GM12873 (cell line): Measurements from ENCODE around the gene RPL18A.

Experiments
- TF ChIP-seq, protein P1 (sequence below): IDR thresholded peaks from 2 replicates; pipeline ENCODE4 v1.5.1; 2012; ENCODE audit warnings: low read depth, mild to moderate bottlenecking, moderate library complexity, low read length, control low read depth; ENCODE audit not compliant: insufficient read depth; ENCODE audit errors: missing control alignments

RPL18A gene

DNA sequence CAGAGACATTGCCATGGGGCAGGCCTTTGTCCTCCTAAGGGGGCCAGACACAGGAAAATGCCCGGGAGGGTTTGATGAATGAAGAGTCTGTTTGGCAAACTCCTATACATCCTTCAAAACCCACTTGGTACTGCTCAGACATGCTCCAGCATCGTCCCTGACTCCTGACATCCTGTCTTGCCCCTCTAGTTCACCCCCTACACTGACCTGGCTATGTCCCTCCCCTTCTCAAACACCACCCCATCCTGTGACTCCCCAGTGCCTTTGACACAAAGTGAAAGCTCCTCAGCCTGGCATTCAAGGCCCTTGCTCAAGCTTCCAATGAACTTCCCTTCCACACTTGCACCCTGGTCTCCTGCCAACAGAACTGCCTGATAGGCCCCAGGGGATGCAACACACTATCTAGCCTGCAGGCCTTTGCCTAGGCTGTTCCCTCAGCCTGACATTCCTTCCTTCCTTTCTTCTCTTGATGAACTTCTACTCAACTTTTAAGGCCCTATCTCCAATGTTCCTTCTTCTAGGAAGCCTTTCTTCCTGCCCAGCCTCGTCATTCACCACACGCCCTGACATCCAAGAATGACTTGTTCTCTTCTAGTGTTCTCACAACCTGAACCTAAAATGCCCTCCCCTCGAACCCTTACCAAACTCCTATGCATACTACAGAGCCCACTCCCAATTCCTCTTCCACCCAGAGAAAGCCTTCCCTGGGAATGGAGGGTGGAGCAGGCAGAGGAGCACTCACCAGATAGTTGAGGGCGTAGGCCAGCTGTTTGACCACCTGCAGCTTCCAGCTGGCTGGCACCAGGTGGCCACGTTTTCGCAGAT is 24.3 kb upstream of the RPL18A start:
- TF ChIP-seq, protein P1, sequence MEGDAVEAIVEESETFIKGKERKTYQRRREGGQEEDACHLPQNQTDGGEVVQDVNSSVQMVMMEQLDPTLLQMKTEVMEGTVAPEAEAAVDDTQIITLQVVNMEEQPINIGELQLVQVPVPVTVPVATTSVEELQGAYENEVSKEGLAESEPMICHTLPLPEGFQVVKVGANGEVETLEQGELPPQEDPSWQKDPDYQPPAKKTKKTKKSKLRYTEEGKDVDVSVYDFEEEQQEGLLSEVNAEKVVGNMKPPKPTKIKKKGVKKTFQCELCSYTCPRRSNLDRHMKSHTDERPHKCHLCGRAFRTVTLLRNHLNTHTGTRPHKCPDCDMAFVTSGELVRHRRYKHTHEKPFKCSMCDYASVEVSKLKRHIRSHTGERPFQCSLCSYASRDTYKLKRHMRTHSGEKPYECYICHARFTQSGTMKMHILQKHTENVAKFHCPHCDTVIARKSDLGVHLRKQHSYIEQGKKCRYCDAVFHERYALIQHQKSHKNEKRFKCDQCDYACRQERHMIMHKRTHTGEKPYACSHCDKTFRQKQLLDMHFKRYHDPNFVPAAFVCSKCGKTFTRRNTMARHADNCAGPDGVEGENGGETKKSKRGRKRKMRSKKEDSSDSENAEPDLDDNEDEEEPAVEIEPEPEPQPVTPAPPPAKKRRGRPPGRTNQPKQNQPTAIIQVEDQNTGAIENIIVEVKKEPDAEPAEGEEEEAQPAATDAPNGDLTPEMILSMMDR: no peak

DNA sequence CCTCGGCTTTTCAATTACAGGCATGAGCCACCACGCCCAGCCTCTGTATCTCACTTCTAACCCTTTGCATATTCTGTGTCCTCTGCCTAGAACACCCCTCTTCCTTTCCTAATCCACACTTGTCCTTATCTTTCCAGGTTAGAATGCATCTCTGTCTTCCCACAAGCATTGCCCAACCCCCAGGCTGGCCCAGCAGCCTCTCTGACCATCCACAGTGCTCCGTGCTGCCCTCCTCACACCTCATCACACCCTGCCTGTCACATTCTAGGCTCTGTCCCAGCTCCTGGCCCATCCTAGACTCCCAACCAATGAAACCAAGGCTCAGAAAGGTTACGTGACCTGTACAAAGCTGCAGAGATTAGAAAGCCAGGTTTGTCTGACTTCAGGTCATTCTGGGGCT is 23.2 kb upstream of the RPL18A start:
- TF ChIP-seq, protein P1: no peak

DNA sequence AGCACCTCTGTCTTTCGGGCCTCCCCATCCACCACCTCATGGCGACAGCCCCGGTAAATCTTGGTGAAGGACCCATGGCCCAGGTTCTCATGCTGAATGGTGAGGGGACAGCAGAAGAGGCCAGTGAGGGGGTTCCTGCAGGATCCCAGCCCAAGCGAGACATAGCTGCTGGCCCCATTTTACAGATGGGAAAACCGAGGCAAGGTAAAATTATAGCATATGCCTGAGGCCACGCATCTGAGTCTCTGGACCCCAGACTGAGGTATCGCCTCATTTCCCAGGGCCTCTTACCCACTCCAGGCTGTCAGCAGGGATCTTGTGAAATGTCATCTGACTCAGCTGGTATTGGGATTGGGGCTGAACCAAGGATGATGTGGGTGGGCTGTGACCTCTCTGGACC is 21.7 kb upstream of the RPL18A start:
- TF ChIP-seq, protein P1: no peak

DNA sequence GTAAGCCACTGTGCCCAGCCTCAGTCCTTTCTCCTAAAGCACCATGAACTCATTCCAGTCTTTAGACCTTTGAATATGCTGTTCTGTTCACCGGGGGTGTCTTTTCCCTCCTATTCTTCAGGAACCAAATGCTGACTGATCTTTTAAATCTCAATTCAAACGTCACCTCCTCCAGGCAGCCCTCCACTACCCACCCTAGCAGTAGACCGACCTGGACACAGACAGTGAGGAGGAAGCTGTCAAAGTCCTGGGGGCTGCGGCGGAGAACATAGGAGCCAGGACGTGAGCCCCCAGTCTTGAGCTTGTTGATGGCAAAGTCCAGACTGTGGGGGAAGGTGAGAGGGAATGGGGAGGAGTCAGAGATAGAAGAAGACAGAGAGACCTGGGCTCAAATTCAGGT is 19.7 kb upstream of the RPL18A start:
- TF ChIP-seq, protein P1: no peak

DNA sequence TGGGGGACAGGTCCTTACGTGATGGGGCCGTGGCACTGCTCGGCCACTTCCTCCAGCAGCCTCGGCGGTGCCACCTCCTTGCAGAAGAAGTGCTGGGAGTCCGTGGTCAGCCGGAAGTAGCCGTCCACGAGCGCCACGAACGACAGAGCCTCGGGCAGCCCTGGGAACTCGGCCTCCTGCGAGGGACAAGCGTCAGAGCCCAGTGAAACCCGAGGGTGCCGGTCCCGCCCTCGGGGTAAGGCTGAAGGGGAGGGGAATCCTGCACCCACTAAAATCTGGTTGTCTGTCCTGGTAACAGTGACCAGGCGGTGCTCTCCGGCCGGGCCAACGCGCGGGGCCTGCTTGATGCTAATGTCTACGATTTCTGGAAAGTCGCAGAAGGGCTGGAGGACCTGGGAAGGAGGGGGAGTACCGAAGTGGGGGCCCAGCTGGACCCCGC is 18.3 kb upstream of the RPL18A start:
- TF ChIP-seq, protein P1: no peak

DNA sequence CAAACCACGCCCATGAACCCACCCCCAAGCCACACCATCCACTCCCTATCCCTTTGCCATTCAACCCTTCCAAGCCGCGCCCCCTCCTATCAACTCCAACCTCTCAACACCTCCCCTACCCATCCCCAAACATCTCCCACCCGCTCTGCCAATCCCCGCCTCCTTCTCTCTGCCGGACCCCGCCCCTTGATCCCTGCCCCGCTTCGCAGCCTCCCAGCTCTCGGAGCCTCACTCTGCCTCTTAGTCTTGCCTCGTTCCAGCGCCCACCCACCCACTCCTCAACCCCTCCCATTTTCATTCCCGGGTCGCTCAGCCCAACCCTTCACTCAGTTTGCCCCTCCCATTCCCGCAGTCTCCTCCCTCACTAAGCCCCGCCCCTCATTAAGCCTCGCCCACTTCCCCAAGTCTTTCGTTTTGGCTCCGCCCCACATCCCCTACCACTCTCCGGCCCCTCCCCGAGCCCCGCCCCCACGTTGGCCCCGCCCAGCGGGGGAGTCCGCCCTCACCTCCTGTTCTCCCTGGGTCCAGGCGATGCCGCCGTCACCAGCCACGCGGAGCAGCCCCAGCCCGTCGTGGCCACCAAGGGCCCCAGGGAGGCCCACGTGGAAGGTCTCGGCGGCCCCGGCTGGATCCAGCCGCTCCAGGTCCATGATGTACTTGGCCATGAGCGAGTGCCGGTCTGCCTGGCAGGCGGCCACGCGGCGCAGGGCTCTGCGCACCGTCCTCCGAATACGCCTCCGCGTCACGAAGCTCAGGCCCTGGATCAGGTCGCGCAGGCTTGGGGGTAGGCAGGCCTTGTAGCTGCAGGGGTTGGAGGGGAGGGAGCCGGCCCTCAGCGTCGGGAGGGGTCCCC is 17.7 kb upstream of the RPL18A start:
- TF ChIP-seq, protein P1: no peak

DNA sequence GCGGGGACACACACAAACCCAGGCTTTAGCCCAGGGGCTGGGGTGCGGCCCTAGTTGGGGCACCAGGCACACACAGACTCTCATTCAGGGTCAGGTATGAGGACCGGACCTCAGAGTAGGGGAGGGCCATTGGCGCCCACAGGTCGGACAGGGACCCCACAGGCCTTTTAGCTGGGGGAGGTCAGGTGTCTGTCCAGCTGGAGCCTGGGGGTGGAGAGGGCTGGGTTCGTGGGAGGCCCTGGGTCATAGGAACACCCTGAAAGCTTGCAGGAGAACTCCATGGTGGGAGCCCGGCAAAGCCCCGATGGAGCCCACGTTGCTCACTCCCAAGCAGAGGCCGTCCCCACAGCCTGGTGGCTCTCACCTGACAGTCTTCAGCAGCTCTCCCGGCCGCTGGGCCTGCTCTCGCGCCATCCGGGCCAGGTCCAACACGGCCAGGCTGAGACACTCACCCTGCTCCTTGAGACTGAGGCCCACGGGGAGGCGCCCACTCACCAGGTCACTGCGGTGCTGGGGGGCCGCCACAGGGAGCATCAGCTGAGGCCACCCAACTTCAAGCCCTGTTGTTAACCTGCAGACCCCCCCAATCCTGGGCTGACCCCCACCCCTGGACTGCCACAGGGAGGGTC is 16.9 kb upstream of the RPL18A start:
- TF ChIP-seq, protein P1: no peak
